ENCODE measurements around the gene PRRT1.

GRCh38 chr6:32109765-32110160 lies 42.0 kb downstream of the PRRT1 start:
- TF ChIP-seq CTCF (IDR thresholded peaks at IDR 0.05; ENCODE audit: insufficient read depth, low read length, poor library complexity, severe bottlenecking) (no peak), EZH2phosphoT487 (conservative IDR thresholded peaks at IDR 0.05; ENCODE audit: low read length) (no peak)

All from SU-DHL-6 (cell line).